Mesothelial cell of epicardium (in vitro differentiated cells): ENCODE results near the gene CASP6. TPM values are rescaled to one million over a fixed set of nuclear protein-coding genes. Genes with fewer than 3 reads are reported as not detected.
A peak's percentile ranks its signal among the peaks of the same experiment; 100 is the strongest.

Experiments used
- DNase-seq, 2 experiments: peaks; one replicate each; pipeline ENCODE4 v3.0.0; 2021; ENCODE audit warnings: low spot score in 2 of 2; ENCODE audit not compliant: unreplicated experiment in 2 of 2
- H3K27ac Mint-ChIP-seq: 2 replicates; pipeline ENCODE4 v1.8.0; 2021; ENCODE audit warnings: mixed read lengths
- H3K27me3 Mint-ChIP-seq: 2 replicates; pipeline ENCODE4 v1.8.0; 2021; ENCODE audit warnings: low read depth, mixed read lengths
- H3K36me3 Mint-ChIP-seq: 2 replicates; pipeline ENCODE4 v1.8.0; 2021; ENCODE audit warnings: mixed read lengths
- H3K4me1 Mint-ChIP-seq: 2 replicates; pipeline ENCODE4 v1.8.0; 2021; ENCODE audit warnings: mixed read lengths
- H3K4me3 Mint-ChIP-seq: 2 replicates; pipeline ENCODE4 v1.8.0; 2021; ENCODE audit warnings: mild to moderate bottlenecking, moderate library complexity, mixed read lengths
- H3K9me3 Mint-ChIP-seq: 2 replicates; pipeline ENCODE4 v1.8.0; 2021; ENCODE audit warnings: mixed read lengths
- CTCF ChIP-seq: fragments of 200-600 bp; sonication (generic); IDR thresholded peaks from one replicate; pipeline ENCODE4 v1.5.0; 2021; ENCODE audit warnings: antibody characterized with exemption; ENCODE audit not compliant: unreplicated experiment
- total RNA-seq: library from RNA; stranded (reverse); gene quantifications from 3 replicates; pipeline ENCODE4 v1.2.1, GENCODE V29; 2021

CASP6 gene
- total RNA-seq, 1 donor from 2014 or later = 36.7 TPM

GRCh38 chr4:109735566-109736365 is 32.5 kb upstream of the CASP6 start:
- no peak for DNase-seq
- Mint-ChIP-seq H3K9me3 (no peaks in the 10 kb centered on the region), H3K27ac (peak overlapping the region; percentile 70), H3K27me3 (no peaks in the 10 kb centered on the region), H3K36me3 (peaks cover 43% of the 10 kb centered on the region), H3K4me3 (no peak overlapping the region), H3K4me1 (peaks cover 17% of the 10 kb centered on the region)
- no peak for TF ChIP-seq CTCF

- DNase-seq = no peak
- Mint-ChIP-seq H3K27ac (no peak overlapping the region), H3K9me3 (no peaks in the 10 kb centered on the region), H3K4me3 (no peak overlapping the region), H3K36me3 (peaks cover 31% of the 10 kb centered on the region), H3K27me3 (no peaks in the 10 kb centered on the region), H3K4me1 (peaks cover 21% of the 10 kb centered on the region)
- TF ChIP-seq CTCF = no peak
These were observed 30.5 kb upstream of the CASP6 start for GRCh38 chr4:109733728-109734127.

- peak overlapping the region; percentile 73 for H3K4me3 Mint-ChIP-seq
- peak overlapping the region; percentile 94 for H3K27ac Mint-ChIP-seq
- H3K27me3 Mint-ChIP-seq = no peaks in the 10 kb centered on the region
- peaks cover 30% of the 10 kb centered on the region for H3K4me1 Mint-ChIP-seq
- no peak for DNase-seq
- no peak for TF ChIP-seq CTCF
- peaks cover 16% of the 10 kb centered on the region for H3K36me3 Mint-ChIP-seq
- H3K9me3 Mint-ChIP-seq = no peaks in the 10 kb centered on the region
These were observed 27.6 kb upstream of the CASP6 start for GRCh38 chr4:109730619-109731545.

GRCh38 chr4:109729718-109730618 is 26.7 kb upstream of the CASP6 start, which contains the start of gene PLA2G12A:
TSS of gene PLA2G12A (minus strand) at chr4:109730070. CDS start at chr4:109729809, 261 bp downstream.
- H3K4me3 Mint-ChIP-seq = peak within 1 kb of the TSS; percentile 90
- peak; percentile 71 to 86 for DNase-seq
- peak within 1 kb of the TSS; percentile 97 for H3K27ac Mint-ChIP-seq
- H3K36me3 Mint-ChIP-seq = peaks cover 18% of the 10 kb centered on the region
- no peaks in the 10 kb centered on the region for H3K9me3 Mint-ChIP-seq
- no peak for TF ChIP-seq CTCF
- no peaks in the 10 kb centered on the region for H3K27me3 Mint-ChIP-seq
- H3K4me1 Mint-ChIP-seq = peaks cover 27% of the 10 kb centered on the region

GRCh38 chr4:109729117-109729717 is 26.0 kb upstream of the CASP6 start:
- Mint-ChIP-seq H3K36me3 (peaks cover 19% of the 10 kb centered on the region), H3K9me3 (no peaks in the 10 kb centered on the region), H3K27ac (peak overlapping the region; percentile 97), H3K4me1 (peaks cover 27% of the 10 kb centered on the region), H3K27me3 (no peaks in the 10 kb centered on the region), H3K4me3 (peak overlapping the region; percentile 90)
- no peak for DNase-seq
- TF ChIP-seq CTCF = no peak
